HepG2 (cell line): ENCODE measurements around the gene THOC6. TPM values are rescaled to one million over a fixed set of nuclear protein-coding genes. Genes with fewer than 3 reads are reported as not detected.
A peak's percentile ranks its signal among the peaks of the same experiment; 100 is the strongest.

Experiments used
- ASH2L ChIP-seq: fragments of 300-600, 200-600 bp; sonication (generic); IDR thresholded peaks from 2 replicates; pipeline ENCODE4 v1.7.0; 2017; ENCODE audit warnings: low read depth, mild to moderate bottlenecking, moderate library complexity, mixed read lengths, low read length; ENCODE audit not compliant: insufficient read length
- ATF1 ChIP-seq: IDR thresholded peaks from 2 replicates; pipeline ENCODE4 v1.6.1; 2016; ENCODE audit warnings: mild to moderate bottlenecking, control low read depth
- EP300 ChIP-seq, 3 experiments: sonication (generic) in 1 of 3; formaldehyde crosslinking in 1 of 3; IDR thresholded peaks; 2 replicates each; pipeline versions ENCODE4 v1.5.1 to v1.6.1; 2011 to 2020; ENCODE audit warnings: low read depth in 2 of 3, low read length in 2 of 3, borderline replicate concordance in 1 of 3, improper control_type of control experiment in 1 of 3, mild to moderate bottlenecking in 1 of 3, missing genetic modification reagents in 1 of 3, moderate library complexity in 1 of 3
- FOXP1 ChIP-seq, 2 experiments: fragments of 450-650 bp in 1 of 2; IDR thresholded peaks; 2 replicates each; pipeline ENCODE4 v1.6.1; 2017 to 2018; ENCODE audit warnings: antibody characterized with exemption in 1 of 2
- ISX ChIP-seq: sonication (generic); formaldehyde crosslinking; conservative IDR thresholded peaks from 2 replicates; pipeline ENCODE4 v1.5.0; 2020; ENCODE audit warnings: missing genetic modification reagents
- MIXL1 ChIP-seq: IDR thresholded peaks from 2 replicates; pipeline ENCODE4 v1.6.1; 2016
- PATZ1 ChIP-seq: sonication (generic); formaldehyde crosslinking; IDR thresholded peaks from 2 replicates; pipeline ENCODE4 v1.4.0; 2020; ENCODE audit warnings: missing genetic modification reagents
- RXRB ChIP-seq: IDR thresholded peaks from 2 replicates; pipeline ENCODE4 v1.6.1; 2016; ENCODE audit warnings: borderline replicate concordance, missing genetic modification reagents, missing compliant biosample characterization
- SPEN ChIP-seq: sonication (generic); formaldehyde crosslinking; IDR thresholded peaks from 2 replicates; pipeline ENCODE4 v1.5.1; 2020; ENCODE audit warnings: low read depth, mild to moderate bottlenecking, missing genetic modification reagents
- ZC3H4 ChIP-seq: sonication (generic); formaldehyde crosslinking; IDR thresholded peaks from 2 replicates; pipeline ENCODE4 v1.4.0; 2020; ENCODE audit warnings: missing genetic modification reagents, borderline replicate concordance
- ZNF24 ChIP-seq: fragments of 450-650 bp; IDR thresholded peaks from 2 replicates; pipeline ENCODE4 v1.6.1; 2017; ENCODE audit warnings: antibody characterized with exemption, mild to moderate bottlenecking
- ZNF318 ChIP-seq: sonication (generic); formaldehyde crosslinking; IDR thresholded peaks from 2 replicates; pipeline ENCODE4 v1.4.0; 2020; ENCODE audit warnings: mild to moderate bottlenecking, missing genetic modification reagents
- ZNF879 ChIP-seq: sonication (generic); formaldehyde crosslinking; IDR thresholded peaks from 2 replicates; pipeline ENCODE4 v1.8.1; 2023; ENCODE audit warnings: missing genetic modification reagents
- polyA plus RNA-seq, 8 experiments: library from polyadenylated mRNA; depleted of rRNA in 3 of 8; stranded (reverse) in 7 of 8; unstranded in 1 of 8; fragments of >200 nt; fragmentation: Illumina TruSeq in 4 of 8; extraction: Trizol in 4 of 8; gene quantifications; 2 replicates each; pipeline versions ENCODE4 v1.2.1 to v1.2.3, GENCODE V29; 2011 to 2016; ENCODE audit warnings: low read depth in 4 of 8, missing spikeins in 1 of 8, mixed read lengths in 1 of 8; ENCODE audit not compliant: insufficient read depth in 1 of 8
- total RNA-seq, 5 experiments: library from RNA; depleted of rRNA; stranded (reverse); fragments of >200 nt; fragmentation: Illumina TruSeq; extraction: Trizol; gene quantifications; 2 replicates each; pipeline ENCODE4 v1.2.3, GENCODE V29; 2016; ENCODE audit warnings: low read depth in 1 of 5
- TF ChIP-seq, protein P1 (sequence below): sonication (generic); formaldehyde crosslinking; conservative IDR thresholded peaks from 2 replicates; pipeline ENCODE4 v1.4.0; 2020; ENCODE audit warnings: mild to moderate bottlenecking, missing genetic modification reagents, moderate library complexity

The THOC6 gene
- total and polyA plus RNA-seq, 2 of the 13 experiments (the other 11 are each of a cell fraction or from before 2014, with no cell fraction given) = 32.1 to 37.0 TPM

GRCh38 chr16:2980227-2981176 lies 43.3 kb upstream of the THOC6 start, which contains the start of gene PKMYT1 (continued):
- TF ChIP-seq ASH2L (no peak), ZC3H4 (CRISPR knock-in tag) (no peak), ISX (CRISPR knock-in tag) (no peak; the same call in 1 of the 2 replicates), FOXP1 (IDR thresholded peaks at IDR 0.05) (no peak), FOXP1 (CRISPR knock-in tag; IDR thresholded peaks at IDR 0.05) (no peak), SPEN (CRISPR knock-in tag) (peak; percentile 74), EP300 (IDR thresholded peaks at IDR 0.05; ENCODE audit: low read depth in 2 of 2, low read length in 2 of 2) (no peak), EP300 (CRISPR knock-in tag; IDR thresholded peaks at IDR 0.05; ENCODE audit: borderline replicate concordance) (no peak), ZNF318 (CRISPR knock-in tag) (0 out of 2 replicates have a peak, but pooled peaks have one; percentile 36), ZNF879 (no peak), ZNF24 (no peak), ATF1 (CRISPR knock-in tag) (no peak), PATZ1 (peak; percentile 42; the same call in 1 of the 2 replicates), MIXL1 (CRISPR knock-in tag) (no peak), RXRB (no peak)
- TF ChIP-seq, protein P1, sequence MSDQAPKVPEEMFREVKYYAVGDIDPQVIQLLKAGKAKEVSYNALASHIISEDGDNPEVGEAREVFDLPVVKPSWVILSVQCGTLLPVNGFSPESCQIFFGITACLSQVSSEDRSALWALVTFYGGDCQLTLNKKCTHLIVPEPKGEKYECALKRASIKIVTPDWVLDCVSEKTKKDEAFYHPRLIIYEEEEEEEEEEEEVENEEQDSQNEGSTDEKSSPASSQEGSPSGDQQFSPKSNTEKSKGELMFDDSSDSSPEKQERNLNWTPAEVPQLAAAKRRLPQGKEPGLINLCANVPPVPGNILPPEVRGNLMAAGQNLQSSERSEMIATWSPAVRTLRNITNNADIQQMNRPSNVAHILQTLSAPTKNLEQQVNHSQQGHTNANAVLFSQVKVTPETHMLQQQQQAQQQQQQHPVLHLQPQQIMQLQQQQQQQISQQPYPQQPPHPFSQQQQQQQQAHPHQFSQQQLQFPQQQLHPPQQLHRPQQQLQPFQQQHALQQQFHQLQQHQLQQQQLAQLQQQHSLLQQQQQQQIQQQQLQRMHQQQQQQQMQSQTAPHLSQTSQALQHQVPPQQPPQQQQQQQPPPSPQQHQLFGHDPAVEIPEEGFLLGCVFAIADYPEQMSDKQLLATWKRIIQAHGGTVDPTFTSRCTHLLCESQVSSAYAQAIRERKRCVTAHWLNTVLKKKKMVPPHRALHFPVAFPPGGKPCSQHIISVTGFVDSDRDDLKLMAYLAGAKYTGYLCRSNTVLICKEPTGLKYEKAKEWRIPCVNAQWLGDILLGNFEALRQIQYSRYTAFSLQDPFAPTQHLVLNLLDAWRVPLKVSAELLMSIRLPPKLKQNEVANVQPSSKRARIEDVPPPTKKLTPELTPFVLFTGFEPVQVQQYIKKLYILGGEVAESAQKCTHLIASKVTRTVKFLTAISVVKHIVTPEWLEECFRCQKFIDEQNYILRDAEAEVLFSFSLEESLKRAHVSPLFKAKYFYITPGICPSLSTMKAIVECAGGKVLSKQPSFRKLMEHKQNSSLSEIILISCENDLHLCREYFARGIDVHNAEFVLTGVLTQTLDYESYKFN = 0 out of 2 replicates have a peak, but pooled peaks have one; percentile 20
